ENCODE results near the gene TAGLN. TPM values are rescaled to one million over a fixed set of nuclear protein-coding genes. Genes with fewer than 3 reads are reported as not detected.
A peak's percentile ranks its signal among the peaks of the same experiment; 100 is the strongest.

The TAGLN gene
- total and polyA plus RNA-seq, 9 of the 15 experiments (the other 6 are each of a cell fraction or from before 2014, with no cell fraction given), result 0.21 to 4.9 (median 1.1) TPM

DNA sequence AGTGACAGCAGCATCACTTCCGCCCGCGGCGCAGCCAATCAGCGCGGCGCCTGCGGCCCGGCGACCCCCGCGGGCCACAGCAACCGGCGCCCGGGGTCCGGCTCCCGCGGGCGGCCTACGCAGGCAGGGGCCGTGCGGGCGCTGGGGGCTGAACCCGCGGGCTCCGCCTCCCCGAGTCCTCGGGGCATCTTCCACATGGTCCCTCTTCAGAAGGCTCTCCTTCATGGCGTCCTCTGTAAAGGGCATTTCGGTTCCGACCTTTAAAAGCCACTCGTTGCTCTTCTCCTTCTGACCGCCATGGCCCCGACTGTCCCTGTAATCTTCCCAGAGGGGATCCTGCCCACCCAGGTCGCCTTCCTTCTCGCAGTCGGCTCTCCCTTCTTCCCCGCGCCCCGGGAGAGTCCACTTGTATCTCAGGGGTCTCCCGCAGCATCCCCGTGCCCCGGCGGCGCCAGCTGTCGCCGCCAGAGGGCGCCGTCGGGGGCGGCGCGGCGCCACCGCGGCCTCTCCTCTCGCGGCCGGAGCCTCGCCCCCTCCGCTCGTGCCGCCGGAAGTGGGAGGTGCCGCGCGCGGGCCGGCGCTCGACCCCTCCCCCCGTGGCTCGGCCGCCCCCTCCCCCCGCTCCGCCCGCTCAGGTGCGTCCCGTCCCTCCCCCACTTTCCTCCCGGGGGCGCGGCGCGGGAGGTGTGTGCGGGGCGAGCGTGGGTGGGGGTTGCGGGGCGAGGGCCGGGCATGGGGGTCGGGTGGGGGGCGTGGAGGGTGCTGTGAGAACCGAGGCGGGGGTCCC, 33.1 kb downstream of the TAGLN start, which contains the start of gene RNF214 (continued):
- TF ChIP-seq, protein P1, sequence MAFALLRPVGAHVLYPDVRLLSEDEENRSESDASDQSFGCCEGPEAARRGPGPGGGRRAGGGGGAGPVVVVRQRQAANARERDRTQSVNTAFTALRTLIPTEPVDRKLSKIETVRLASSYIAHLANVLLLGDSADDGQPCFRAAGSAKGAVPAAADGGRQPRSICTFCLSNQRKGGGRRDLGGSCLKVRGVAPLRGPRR (CRISPR knock-in tag; IDR thresholded peaks at IDR 0.05), result no peak
- TF ChIP-seq MXI1 (IDR thresholded peaks at IDR 0.05; ENCODE audit: low read depth, low read length) (no peak), E2F6 (IDR thresholded peaks at IDR 0.05; ENCODE audit: borderline replicate concordance in 1 of 2, extremely low read depth in 1 of 2, insufficient read depth in 1 of 2, insufficient read length in 1 of 2, low read depth in 1 of 2, low read length in 1 of 2, poor library complexity in 1 of 2, severe bottlenecking in 1 of 2) (peak in 1 of 2 experiments; percentile 25), MNT (conservative IDR thresholded peaks at IDR 0.05) (peak; percentile 58 to 78), RBM14 (IDR thresholded peaks at IDR 0.05; ENCODE audit: borderline replicate concordance, insufficient read depth, low read depth, low read length) (no peak), ERF (CRISPR knock-in tag; IDR thresholded peaks at IDR 0.05) (0 out of 2 replicates have a peak, but pooled peaks have one; percentile 24), GMEB1 (CRISPR knock-in tag; IDR thresholded peaks at IDR 0.05) (peak; percentile 75), ZNF561 (CRISPR knock-in tag; conservative IDR thresholded peaks at IDR 0.05) (no peak), NFATC3 (IDR thresholded peaks at IDR 0.05) (no peak), CREBBP (IDR thresholded peaks at IDR 0.05; ENCODE audit: low read depth, low read length) (no peak), ZNF707 (CRISPR knock-in tag; conservative IDR thresholded peaks at IDR 0.05) (no peak), DDX20 (tag; IDR thresholded peaks at IDR 0.05; ENCODE audit: low read depth) (no peak), NFRKB (IDR thresholded peaks at IDR 0.05; ENCODE audit: low read depth) (peak; percentile 57; the same call in 1 of the 2 replicates), NCOR1 (IDR thresholded peaks at IDR 0.05) (no peak), BRF1 (IDR thresholded peaks at IDR 0.05; ENCODE audit: borderline replicate concordance, extremely low read depth, insufficient read length) (no peak), PCBP1 (IDR thresholded peaks at IDR 0.05; ENCODE audit: low read depth, low read length, poor library complexity, severe bottlenecking) (no peak), SREBF1 (IDR thresholded peaks at IDR 0.05; ENCODE audit: borderline replicate concordance, low read depth, low read length) (no peak), ZFX (CRISPR knock-in tag; IDR thresholded peaks at IDR 0.05) (no peak), CHD2 (IDR thresholded peaks at IDR 0.05; ENCODE audit: low read depth, low read length) (no peak)
- TF ChIP-seq, protein P2, sequence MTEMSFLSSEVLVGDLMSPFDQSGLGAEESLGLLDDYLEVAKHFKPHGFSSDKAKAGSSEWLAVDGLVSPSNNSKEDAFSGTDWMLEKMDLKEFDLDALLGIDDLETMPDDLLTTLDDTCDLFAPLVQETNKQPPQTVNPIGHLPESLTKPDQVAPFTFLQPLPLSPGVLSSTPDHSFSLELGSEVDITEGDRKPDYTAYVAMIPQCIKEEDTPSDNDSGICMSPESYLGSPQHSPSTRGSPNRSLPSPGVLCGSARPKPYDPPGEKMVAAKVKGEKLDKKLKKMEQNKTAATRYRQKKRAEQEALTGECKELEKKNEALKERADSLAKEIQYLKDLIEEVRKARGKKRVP (CRISPR knock-in tag; IDR thresholded peaks at IDR 0.05), result no peak

Data from K562 (cell line).